K562 (cell line): Measurements from ENCODE around the gene HNRNPA3. TPM values are rescaled to one million over a fixed set of nuclear protein-coding genes. Genes with fewer than 3 reads are reported as not detected.
A peak's percentile ranks its signal among the peaks of the same experiment; 100 is the strongest.

Source experiments
- CHD7 ChIP-seq: fragments of 200-600 bp; sonication (generic); IDR thresholded peaks from one replicate; pipeline ENCODE4 v1.6.1; 2012; ENCODE audit warnings: mild to moderate bottlenecking, low read depth, low read length, inconsistent platforms
- DNMT1 ChIP-seq: fragments of 450-650 bp; IDR thresholded peaks from 2 replicates; pipeline ENCODE4 v1.6.1; 2016; ENCODE audit warnings: antibody characterized with exemption, mild to moderate bottlenecking
- EGR1 ChIP-seq: fragments of 450-650 bp; conservative IDR thresholded peaks from 2 replicates; pipeline ENCODE4 v1.6.1; 2017; ENCODE audit warnings: mild to moderate bottlenecking
- MYC ChIP-seq, 2 experiments: fragments of 250-450 bp in 1 of 2; sonication (Bioruptor Pico) in 1 of 2; IDR thresholded peaks; 2 replicates each; pipeline versions ENCODE4 v1.5.1 to v1.6.1; 2012 to 2021; ENCODE audit warnings: low read depth in 2 of 2, borderline replicate concordance in 1 of 2, improper control_type of control experiment in 1 of 2, low read length in 1 of 2, mild to moderate bottlenecking in 1 of 2, moderate library complexity in 1 of 2
- NBN ChIP-seq: fragments of 450-650 bp; IDR thresholded peaks from 2 replicates; pipeline ENCODE4 v1.6.1; 2016; ENCODE audit warnings: low read depth, mild to moderate bottlenecking
- NONO ChIP-seq, 2 experiments: fragments of 200-400 bp in 1 of 2; fragments of 450-650 bp in 1 of 2; formaldehyde crosslinking in 1 of 2; IDR thresholded peaks; 2 replicates each; pipeline ENCODE4 v1.6.1; 2017; ENCODE audit warnings: low read depth in 2 of 2, mild to moderate bottlenecking in 2 of 2, moderate library complexity in 2 of 2, low read length in 1 of 2
- POLR3G ChIP-seq: IDR thresholded peaks from 2 replicates; pipeline ENCODE4 v1.6.1; 2011; ENCODE audit not compliant: insufficient read length, insufficient replicate concordance; ENCODE audit errors: extremely low read depth
- SRSF7 ChIP-seq: fragments of 200-400 bp; formaldehyde crosslinking; optimal IDR thresholded peaks from 2 replicates; pipeline ENCODE3; 2017; ENCODE audit warnings: mild to moderate bottlenecking, low read depth, low read length
- STAG1 ChIP-seq: sonication (generic); formaldehyde crosslinking; IDR thresholded peaks from 2 replicates; pipeline ENCODE4 v1.5.0; 2020; ENCODE audit warnings: missing genetic modification reagents, borderline replicate concordance
- TAF9B ChIP-seq: fragments of 450-650 bp; IDR thresholded peaks from 2 replicates; pipeline ENCODE4 v1.6.1; 2018; ENCODE audit warnings: mild to moderate bottlenecking; ENCODE audit not compliant: partially characterized antibody
- TARDBP ChIP-seq: fragments of 450-650 bp; IDR thresholded peaks from 2 replicates; pipeline ENCODE4 v1.6.1; 2016
- ZBTB5 ChIP-seq: fragments of 450-650 bp; IDR thresholded peaks from 2 replicates; pipeline ENCODE4 v1.6.1; 2017; ENCODE audit warnings: antibody characterized with exemption
- ZNF3 ChIP-seq: fragments of 250-450 bp; sonication (Bioruptor Pico); IDR thresholded peaks from 2 replicates; pipeline ENCODE4 v1.5.0; 2021; ENCODE audit warnings: mild to moderate bottlenecking, moderate library complexity
- ZNF449 ChIP-seq: fragments of 250-450 bp; sonication (Bioruptor Pico); IDR thresholded peaks from 2 replicates; pipeline ENCODE4 v1.8.0; 2022; ENCODE audit warnings: moderate library complexity, mild to moderate bottlenecking, inconsistent platforms
- polyA plus RNA-seq, 8 experiments: library from polyadenylated mRNA; depleted of rRNA in 4 of 8; stranded (reverse) in 5 of 8; unstranded in 3 of 8; fragments of >200 nt; fragmentation: Nextera tagmentation in 2 of 8; fragmentation: Illumina TruSeq in 1 of 8; extraction: Ambion mirVana in 2 of 8; extraction: Trizol in 1 of 8; gene quantifications; 2 replicates each; pipeline versions ENCODE4 v1.2.1 to v1.2.3, GENCODE V29; 2011 to 2014; ENCODE audit warnings: inconsistent platforms in 1 of 8, missing spikeins in 1 of 8
- total RNA-seq, 7 experiments: library from RNA; depleted of rRNA in 6 of 7; stranded (reverse); fragments of >200 nt in 6 of 7; fragmentation: Illumina TruSeq in 2 of 7; extraction: Trizol in 2 of 7; gene quantifications; 2 replicates each; pipeline versions ENCODE4 v1.2.1 to v1.2.3, GENCODE V29; 2011 to 2021; ENCODE audit warnings: low replicate concordance in 1 of 7

Gene HNRNPA3
- total and polyA plus RNA-seq, 9 of the 15 experiments (the other 6 are each of a cell fraction or from before 2014, with no cell fraction given) = 72.8 to 428 (median 192) TPM

- TF ChIP-seq CHD7 = no peak
- TF ChIP-seq POLR3G = no peak
- TF ChIP-seq ZNF449 = peak; percentile 83
- TF ChIP-seq SRSF7 = no peak
- TF ChIP-seq TAF9B = no peak
- no peak for TF ChIP-seq NONO (IDR thresholded peaks at IDR 0.05; ENCODE audit: low read depth in 2 of 2, low read length in 1 of 2)
- TF ChIP-seq NBN = no peak
- no peak for TF ChIP-seq ZNF3 (CRISPR knock-in tag)
- no peak for TF ChIP-seq ZBTB5
- TF ChIP-seq EGR1 = no peak
- no peak for TF ChIP-seq TARDBP
- no peak; the same call in 1 of the 2 replicates for TF ChIP-seq MYC (IDR thresholded peaks at IDR 0.05; ENCODE audit: low read depth, low read length)
- TF ChIP-seq MYC (CRISPR knock-in tag; IDR thresholded peaks at IDR 0.05; ENCODE audit: borderline replicate concordance, low read depth) = 0 out of 2 replicates have a peak, but pooled peaks have one; percentile 47
- no peak for TF ChIP-seq STAG1 (CRISPR knock-in tag)
- no peak for TF ChIP-seq DNMT1
Measured at GRCh38 chr2:177165061-177165583, 47.5 kb upstream of the HNRNPA3 start (continued).
